Left cardiac atrium (tissue), 2 donors: ENCODE measurements around the gene NUBP1. TPM values are rescaled to one million over a fixed set of nuclear protein-coding genes. Genes with fewer than 3 reads are reported as not detected.

Source experiments
- total RNA-seq, 2 donors: library from RNA; stranded (reverse); fragmentation: NEBNext Ultra II Directional; extraction: Animal tissue kit (Norgen Biotek cat#: 25700); gene quantifications; one replicate each; pipeline ENCODE4 v1.2.1, GENCODE V29; 2021
- donor health status: DM: no; HTN: yes; CAD: no; lungs with severe emphysema.
- donor health status: DM: yes; HTN: yes; CAD: no.

The NUBP1 gene
- total RNA-seq, 2 donors from 2014 or later = 38.1 to 38.9 TPM

Other genes with a start within 250 kb of the NUBP1 start
- 10 to 100 TPM; 63.4 to 65.2 TPM for gene EMP2, start 163.2 kb upstream of the NUBP1 start, total RNA-seq
- under 1 TPM in 1 of 2 donors, not detected in 1; 0.52 TPM for gene TEKT5, start 48.9 kb upstream of the NUBP1 start, total RNA-seq
- gene TVP23A, start 75.0 kb downstream of the NUBP1 start, total RNA-seq = 1 to 10 TPM in 1 of 2 donors, under 1 TPM in 1; 0.80 to 1.3 TPM
- gene CIITA, start 133.4 kb downstream of the NUBP1 start, total RNA-seq = 1 to 10 TPM; 6.6 to 9.9 TPM
- 10 to 100 TPM; 68.5 to 84.9 TPM for gene DEXI, start 198.6 kb downstream of the NUBP1 start, total RNA-seq
- gene CLEC16A, start 200.7 kb downstream of the NUBP1 start, total RNA-seq = 10 to 100 TPM; 25.5 to 30.2 TPM